GM12878 (cell line): ENCODE results near the gene ITGB5. TPM values are rescaled to one million over a fixed set of nuclear protein-coding genes. Genes with fewer than 3 reads are reported as not detected.

Experiments
- BRCA1 ChIP-seq: IDR thresholded peaks from 2 replicates; pipeline ENCODE4 v1.6.1; 2011; ENCODE audit warnings: low read depth, low read length, improper control_type of control experiment
- CBFB ChIP-seq: IDR thresholded peaks from 2 replicates; pipeline ENCODE4 v1.6.1; 2016; ENCODE audit warnings: antibody characterized with exemption, low read depth
- CREM ChIP-seq: IDR thresholded peaks from 2 replicates; pipeline ENCODE4 v1.6.1; 2014; ENCODE audit warnings: antibody characterized with exemption, low read depth
- EGR1 ChIP-seq, 2 experiments: IDR thresholded peaks; 1 replicate in 1 of 2; 2 replicates in 1 of 2; pipeline ENCODE4 v1.6.1; 2011 to 2012; ENCODE audit warnings: low read depth in 2 of 2, low read length in 2 of 2, borderline replicate concordance in 1 of 2, mild to moderate bottlenecking in 1 of 2, moderate library complexity in 1 of 2
- ELK1 ChIP-seq: IDR thresholded peaks from 2 replicates; pipeline ENCODE4 v1.6.1; 2012; ENCODE audit warnings: low read depth, low read length, improper control_type of control experiment
- FOS ChIP-seq: IDR thresholded peaks from 3 replicates; pipeline ENCODE4 v1.6.1; 2011; ENCODE audit warnings: borderline replicate concordance; ENCODE audit not compliant: insufficient read length; ENCODE audit errors: extremely low read depth
- HCFC1 ChIP-seq: fragments of 150-350 bp; IDR thresholded peaks from 2 replicates; pipeline ENCODE4 v1.6.1; 2014; ENCODE audit warnings: low read length
- JUND ChIP-seq: IDR thresholded peaks from 2 replicates; pipeline ENCODE4 v1.6.1; 2012; ENCODE audit warnings: low read depth, mild to moderate bottlenecking, low read length, improper control_type of control experiment, moderate library complexity
- PBX3 ChIP-seq: IDR thresholded peaks from 2 replicates; pipeline ENCODE4 v1.6.1; 2011; ENCODE audit warnings: mild to moderate bottlenecking, low read depth, low read length, moderate library complexity; ENCODE audit not compliant: insufficient replicate concordance
- RELA ChIP-seq: fragments of 450-650 bp; IDR thresholded peaks from 2 replicates; pipeline ENCODE4 v1.8.0; 2014; ENCODE audit warnings: borderline replicate concordance; ENCODE audit not compliant: partially characterized antibody
- RELB ChIP-seq: fragments of 450-650 bp; IDR thresholded peaks from 2 replicates; pipeline ENCODE4 v1.6.1; 2017; ENCODE audit warnings: low read depth, mild to moderate bottlenecking, moderate library complexity
- RFX5 ChIP-seq: IDR thresholded peaks from 2 replicates; pipeline ENCODE4 v1.6.1; 2011; ENCODE audit warnings: low read depth, low read length, improper control_type of control experiment
- SMAD1 ChIP-seq: fragments of 450-650 bp; IDR thresholded peaks from 2 replicates; pipeline ENCODE4 v1.6.1; 2018; ENCODE audit warnings: mild to moderate bottlenecking, low read depth; ENCODE audit not compliant: partially characterized antibody
- polyA plus RNA-seq, 11 experiments: library from polyadenylated mRNA; depleted of rRNA in 4 of 11; unstranded in 6 of 11; stranded (reverse) in 5 of 11; fragments of >200 nt; fragmentation: Nextera tagmentation in 4 of 11; fragmentation: Illumina TruSeq in 1 of 11; extraction: Ambion mirVana in 4 of 11; extraction: Trizol in 1 of 11; gene quantifications; 1 replicate in 1 of 11; 2 replicates in 10 of 11; pipeline versions ENCODE4 v1.2.1 to v1.2.3, GENCODE V29; 2011 to 2016; ENCODE audit warnings: inconsistent platforms in 2 of 11, missing spikeins in 2 of 11, low read depth in 1 of 11
- total RNA-seq, 4 experiments: library from RNA; depleted of rRNA in 3 of 4; stranded (reverse); fragments of >200 nt in 3 of 4; fragmentation: Illumina TruSeq in 1 of 4; extraction: Trizol in 1 of 4; gene quantifications; 2 replicates each; pipeline versions ENCODE4 v1.2.1 to v1.2.3, GENCODE V29; 2013 to 2021
- TF ChIP-seq, protein P1 (sequence below): IDR thresholded peaks from 2 replicates; pipeline ENCODE4 v1.6.1; 2012; ENCODE audit warnings: low read depth, low read length, improper control_type of control experiment
- TF ChIP-seq, protein P2 (sequence below): IDR thresholded peaks from 2 replicates; pipeline ENCODE4 v1.6.1; 2012; ENCODE audit warnings: mild to moderate bottlenecking, low read depth, low read length
- TF ChIP-seq, protein P3 (sequence below): IDR thresholded peaks from 2 replicates; pipeline ENCODE4 v1.6.1; 2011; ENCODE audit warnings: borderline replicate concordance, low read depth, mild to moderate bottlenecking, moderate library complexity, low read length; ENCODE audit not compliant: insufficient read depth, poor library complexity, severe bottlenecking

The ITGB5 gene
- total and polyA plus RNA-seq, 10 of the 15 experiments (the other 5 are each of a cell fraction or from before 2014, with no cell fraction given) = 0.05 to 10.0 (median 0.83) TPM; not detected in 2

- TF ChIP-seq RFX5 (peak; percentile 60; the same call in 1 of the 2 replicates), CBFB (peak; percentile 70; the same call in 1 of the 2 replicates), HCFC1 (peak; percentile 75), EGR1 (IDR thresholded peaks at IDR 0.05; ENCODE audit: borderline replicate concordance in 1 of 2, low read depth in 2 of 2, low read length in 2 of 2) (peak in 1 of 2 experiments; percentile 17; a peak in 1 of 3 replicates), RELB (peak; percentile 97), ELK1 (peak; percentile 57), RELA (peak; percentile 88), CREM (peak; percentile 99), BRCA1 (peak; percentile 44; the same call in 1 of the 2 replicates), PBX3 (peak; percentile 20), SMAD1 (peak; percentile 43), JUND (peak; percentile 96), FOS (no peak)
- TF ChIP-seq, protein P1, sequence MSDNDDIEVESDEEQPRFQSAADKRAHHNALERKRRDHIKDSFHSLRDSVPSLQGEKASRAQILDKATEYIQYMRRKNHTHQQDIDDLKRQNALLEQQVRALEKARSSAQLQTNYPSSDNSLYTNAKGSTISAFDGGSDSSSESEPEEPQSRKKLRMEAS = peak; percentile 80; the same call in 1 of the 2 replicates
- TF ChIP-seq, protein P2, sequence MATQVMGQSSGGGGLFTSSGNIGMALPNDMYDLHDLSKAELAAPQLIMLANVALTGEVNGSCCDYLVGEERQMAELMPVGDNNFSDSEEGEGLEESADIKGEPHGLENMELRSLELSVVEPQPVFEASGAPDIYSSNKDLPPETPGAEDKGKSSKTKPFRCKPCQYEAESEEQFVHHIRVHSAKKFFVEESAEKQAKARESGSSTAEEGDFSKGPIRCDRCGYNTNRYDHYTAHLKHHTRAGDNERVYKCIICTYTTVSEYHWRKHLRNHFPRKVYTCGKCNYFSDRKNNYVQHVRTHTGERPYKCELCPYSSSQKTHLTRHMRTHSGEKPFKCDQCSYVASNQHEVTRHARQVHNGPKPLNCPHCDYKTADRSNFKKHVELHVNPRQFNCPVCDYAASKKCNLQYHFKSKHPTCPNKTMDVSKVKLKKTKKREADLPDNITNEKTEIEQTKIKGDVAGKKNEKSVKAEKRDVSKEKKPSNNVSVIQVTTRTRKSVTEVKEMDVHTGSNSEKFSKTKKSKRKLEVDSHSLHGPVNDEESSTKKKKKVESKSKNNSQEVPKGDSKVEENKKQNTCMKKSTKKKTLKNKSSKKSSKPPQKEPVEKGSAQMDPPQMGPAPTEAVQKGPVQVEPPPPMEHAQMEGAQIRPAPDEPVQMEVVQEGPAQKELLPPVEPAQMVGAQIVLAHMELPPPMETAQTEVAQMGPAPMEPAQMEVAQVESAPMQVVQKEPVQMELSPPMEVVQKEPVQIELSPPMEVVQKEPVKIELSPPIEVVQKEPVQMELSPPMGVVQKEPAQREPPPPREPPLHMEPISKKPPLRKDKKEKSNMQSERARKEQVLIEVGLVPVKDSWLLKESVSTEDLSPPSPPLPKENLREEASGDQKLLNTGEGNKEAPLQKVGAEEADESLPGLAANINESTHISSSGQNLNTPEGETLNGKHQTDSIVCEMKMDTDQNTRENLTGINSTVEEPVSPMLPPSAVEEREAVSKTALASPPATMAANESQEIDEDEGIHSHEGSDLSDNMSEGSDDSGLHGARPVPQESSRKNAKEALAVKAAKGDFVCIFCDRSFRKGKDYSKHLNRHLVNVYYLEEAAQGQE = no peak
- TF ChIP-seq, protein P3, sequence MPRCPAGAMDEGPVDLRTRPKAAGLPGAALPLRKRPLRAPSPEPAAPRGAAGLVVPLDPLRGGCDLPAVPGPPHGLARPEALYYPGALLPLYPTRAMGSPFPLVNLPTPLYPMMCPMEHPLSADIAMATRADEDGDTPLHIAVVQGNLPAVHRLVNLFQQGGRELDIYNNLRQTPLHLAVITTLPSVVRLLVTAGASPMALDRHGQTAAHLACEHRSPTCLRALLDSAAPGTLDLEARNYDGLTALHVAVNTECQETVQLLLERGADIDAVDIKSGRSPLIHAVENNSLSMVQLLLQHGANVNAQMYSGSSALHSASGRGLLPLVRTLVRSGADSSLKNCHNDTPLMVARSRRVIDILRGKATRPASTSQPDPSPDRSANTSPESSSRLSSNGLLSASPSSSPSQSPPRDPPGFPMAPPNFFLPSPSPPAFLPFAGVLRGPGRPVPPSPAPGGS = no peak
These were observed 156.8 kb downstream of the ITGB5 start, which contains the start of gene UMPS (continued) for GRCh38 chr3:124730129-124730940.
